Measurements from ENCODE around the gene CD101.

CD101 gene

GRCh38 chr1:117014209-117014608 lies 12.6 kb downstream of the CD101 start:
- FAIRE-seq = no peak
- DNase-seq (ENCODE audit: insufficient read length, low spot score) = no peak

GRCh38 chr1:117015724-117016123 lies 14.2 kb downstream of the CD101 start:
- FAIRE-seq (no peak), DNase-seq (ENCODE audit: insufficient read length, low spot score) (no peak)

DNA sequence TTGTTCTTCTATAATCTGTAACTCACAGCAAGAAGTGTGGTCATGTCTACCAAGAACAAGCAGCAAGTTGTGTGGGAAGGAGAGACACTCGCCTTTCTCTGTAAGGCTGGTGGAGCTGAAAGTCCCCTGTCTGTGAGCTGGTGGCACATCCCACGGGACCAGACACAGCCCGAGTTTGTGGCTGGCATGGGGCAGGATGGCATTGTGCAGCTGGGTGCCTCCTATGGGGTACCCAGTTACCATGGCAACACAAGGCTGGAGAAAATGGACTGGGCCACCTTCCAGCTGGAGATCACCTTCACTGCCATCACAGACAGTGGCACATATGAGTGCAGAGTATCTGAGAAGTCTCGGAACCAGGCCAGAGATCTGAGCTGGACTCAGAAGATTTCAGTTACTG lies 15.5 kb downstream of the CD101 start:
- no peak for DNase-seq (ENCODE audit: insufficient read length, low spot score)
- no peak for FAIRE-seq

GRCh38 chr1:117017648-117018047 lies 16.1 kb downstream of the CD101 start:
- FAIRE-seq = no peak
- DNase-seq (ENCODE audit: insufficient read length, low spot score) = no peak

DNA sequence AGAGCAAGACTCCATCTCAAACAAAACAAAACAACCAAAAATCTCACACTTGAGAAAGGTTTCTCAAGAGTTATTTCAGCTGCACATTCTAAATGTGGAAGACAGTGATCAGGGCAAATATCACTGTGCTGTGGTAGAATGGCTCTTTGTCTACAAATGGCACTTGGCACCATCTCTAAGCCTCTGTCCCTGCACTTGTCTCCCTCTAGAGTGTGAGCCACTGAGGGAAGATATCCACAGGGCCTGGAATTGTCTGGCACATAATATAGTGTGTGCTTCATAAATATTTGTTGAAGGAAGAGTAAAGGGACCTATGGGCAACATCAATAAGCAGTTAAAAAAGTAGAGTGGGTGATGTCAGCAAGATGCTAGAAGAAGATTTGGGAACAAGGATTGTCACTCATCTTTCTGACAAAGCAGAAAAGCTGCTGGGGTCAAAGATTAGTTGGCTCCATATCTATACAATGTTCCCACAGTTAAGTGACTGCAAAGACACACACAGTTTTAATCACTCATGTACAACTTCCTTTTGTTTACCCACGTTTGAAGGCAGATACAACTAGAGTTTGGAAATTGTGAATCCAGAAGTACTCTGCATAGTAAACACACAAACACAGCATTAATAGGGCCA lies 19.1 kb downstream of the CD101 start:
- no peak for FAIRE-seq
- no peak for DNase-seq (ENCODE audit: insufficient read length, low spot score)

GRCh38 chr1:117022114-117022513 lies 20.6 kb downstream of the CD101 start:
- FAIRE-seq = no peak
- DNase-seq (ENCODE audit: insufficient read length, low spot score) = no peak

- no peak for DNase-seq (ENCODE audit: insufficient read length, low spot score)
- no peak for FAIRE-seq
These were observed 24.0 kb downstream of the CD101 start for GRCh38 chr1:117025568-117025967.

DNA sequence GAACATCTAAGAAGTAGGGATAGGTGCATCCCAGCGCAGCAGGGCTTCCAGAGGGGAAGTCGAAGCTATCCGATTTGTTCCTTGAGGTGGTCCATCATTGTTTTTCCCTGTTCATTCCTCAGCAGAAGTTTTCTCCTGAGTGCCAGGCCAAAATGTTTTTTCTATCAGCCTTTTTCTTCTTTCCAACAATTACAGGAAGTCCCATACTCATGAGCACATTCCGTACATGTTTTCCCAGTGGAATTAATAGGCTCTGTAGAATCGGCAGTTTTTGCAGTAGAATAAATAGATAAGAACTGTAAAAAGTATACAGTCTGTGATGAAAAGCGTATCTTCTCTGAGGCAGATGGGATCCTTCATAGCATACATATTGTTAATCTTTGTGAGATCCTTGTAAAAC lies 24.8 kb downstream of the CD101 start:
- DNase-seq (ENCODE audit: insufficient read length, low spot score) (no peak), FAIRE-seq (no peak)

GRCh38 chr1:117029685-117030084 lies 28.1 kb downstream of the CD101 start:
- FAIRE-seq (no peak), DNase-seq (ENCODE audit: insufficient read length, low spot score) (no peak)

DNA sequence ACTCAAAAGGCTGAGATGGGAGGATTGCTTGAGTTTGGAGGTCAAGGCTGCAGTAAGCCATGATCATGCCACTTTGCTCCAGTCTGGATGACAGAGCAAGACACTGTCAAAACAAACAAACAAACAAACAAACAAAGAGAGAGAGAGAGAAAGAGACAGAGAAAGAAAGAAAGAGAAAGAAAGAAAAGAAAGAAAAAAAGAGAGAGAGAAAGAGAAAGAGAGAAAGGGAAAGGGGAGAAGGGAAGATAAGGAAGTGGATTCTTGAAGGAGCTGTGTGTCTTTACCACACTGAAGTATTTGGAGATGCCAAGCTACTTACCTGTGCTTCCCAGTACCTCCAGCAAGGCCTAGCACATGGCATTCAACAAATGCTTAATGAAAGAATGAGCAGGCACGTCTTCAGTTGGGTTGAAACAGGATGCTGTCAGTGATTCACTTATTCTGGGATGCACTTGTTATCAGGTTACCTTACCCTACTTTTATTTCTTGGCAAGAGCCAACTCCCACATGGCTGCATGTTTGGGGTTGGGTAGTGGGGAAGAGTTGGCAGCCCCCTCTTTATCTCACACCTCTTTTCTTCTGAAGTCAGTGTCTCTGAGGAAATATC lies 28.8 kb downstream of the CD101 start:
- DNase-seq (ENCODE audit: insufficient read length, low spot score) (no peak), FAIRE-seq (no peak)

DNA sequence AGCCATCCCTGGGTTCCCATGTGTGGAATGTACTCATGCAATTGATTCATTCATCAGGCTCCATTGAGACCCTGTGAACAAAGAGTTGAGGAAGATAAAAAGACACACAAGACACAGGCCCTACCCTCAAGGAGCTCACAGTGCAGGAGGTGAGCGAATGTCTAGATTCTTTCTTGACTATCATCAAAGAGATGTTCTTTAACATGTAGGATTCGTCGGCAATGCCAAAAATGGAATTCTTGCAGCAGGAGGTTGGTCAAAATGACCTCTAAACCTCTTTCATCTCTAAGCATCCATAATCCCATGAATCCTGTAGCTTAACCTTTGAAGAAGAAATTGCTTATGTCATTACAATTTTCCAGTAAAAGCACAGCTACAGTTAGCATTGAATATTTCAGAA lies 30.7 kb downstream of the CD101 start:
- FAIRE-seq = no peak
- no peak for DNase-seq (ENCODE audit: insufficient read length, low spot score)

GRCh38 chr1:117032681-117033539 lies 31.4 kb downstream of the CD101 start:
- DNase-seq (ENCODE audit: insufficient read length, low spot score) (no peak), FAIRE-seq (no peak)

DNA sequence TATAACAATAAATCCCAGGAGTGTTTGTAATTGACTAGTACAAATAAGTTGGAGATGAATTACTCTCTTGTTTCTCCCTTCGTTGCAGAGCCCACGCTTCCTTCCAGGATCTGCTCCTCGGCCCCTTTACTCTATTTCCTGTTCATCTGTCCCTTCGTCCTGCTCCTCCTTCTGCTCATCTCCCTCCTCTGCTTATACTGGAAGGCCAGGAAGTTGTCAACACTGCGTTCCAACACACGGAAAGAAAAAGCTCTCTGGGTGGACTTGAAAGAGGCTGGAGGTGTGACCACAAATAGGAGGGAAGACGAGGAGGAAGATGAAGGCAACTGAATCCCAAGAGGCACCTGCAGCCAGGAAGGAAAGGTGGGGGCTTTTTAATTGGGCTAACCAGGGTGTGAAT lies 32.2 kb downstream of the CD101 start:
- no peak for DNase-seq (ENCODE audit: insufficient read length, low spot score)
- FAIRE-seq = no peak

DNA sequence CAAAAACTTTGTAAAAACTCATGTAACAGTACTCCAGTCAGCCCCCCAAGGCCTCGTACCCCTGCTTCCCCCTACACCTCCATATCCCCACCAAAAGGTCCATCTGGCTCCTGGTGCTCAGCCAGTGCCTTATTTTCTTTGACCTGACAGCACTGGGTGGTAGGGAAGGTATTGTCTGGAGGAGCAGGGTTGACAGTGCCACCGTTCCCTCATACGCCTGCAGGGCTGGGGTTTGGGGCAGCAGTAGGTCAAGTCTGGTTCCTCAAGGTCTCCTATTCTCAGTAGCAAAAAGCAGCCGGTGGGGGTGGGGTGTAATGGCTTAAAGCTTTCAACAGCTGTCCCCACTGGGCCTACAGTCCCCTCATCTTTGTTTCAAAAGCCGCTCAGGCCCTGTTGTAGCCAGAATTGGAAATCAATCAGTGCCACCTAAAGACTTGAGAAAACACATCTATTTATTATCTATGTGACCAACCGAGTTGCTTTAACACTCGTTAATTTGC lies 33.3 kb downstream of the CD101 start:
- FAIRE-seq (no peak), DNase-seq (ENCODE audit: insufficient read length, low spot score) (no peak)

- FAIRE-seq (no peak), DNase-seq (ENCODE audit: insufficient read length, low spot score) (no peak)
These were observed 34.5 kb downstream of the CD101 start for GRCh38 chr1:117036018-117036461.

- DNase-seq (ENCODE audit: insufficient read length, low spot score) (no peak), FAIRE-seq (no peak)
These were observed 36.2 kb downstream of the CD101 start for GRCh38 chr1:117037802-117038201.

- no peak for FAIRE-seq
- no peak for DNase-seq (ENCODE audit: insufficient read length, low spot score)
These were observed 36.7 kb downstream of the CD101 start for GRCh38 chr1:117038236-117038635.

DNA sequence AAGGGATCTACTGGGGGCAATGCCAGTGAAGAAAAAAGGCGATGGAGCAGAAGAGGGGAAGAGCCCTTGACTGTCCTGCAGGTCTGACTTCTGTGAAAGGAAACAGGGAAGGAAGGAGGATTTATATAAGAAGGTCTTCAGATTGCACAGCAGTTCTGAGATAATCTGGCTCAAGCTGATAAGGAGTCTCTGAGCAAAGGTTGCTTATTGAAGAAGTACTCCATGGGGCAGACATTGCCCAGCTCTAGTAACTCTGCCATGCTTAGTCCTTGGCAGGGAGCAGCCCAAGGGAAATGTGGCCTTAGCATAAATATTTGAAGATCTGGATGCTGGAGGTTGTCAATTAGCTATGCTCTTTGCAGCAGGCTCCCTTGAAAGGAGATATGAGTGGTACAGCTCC lies 42.7 kb downstream of the CD101 start:
- FAIRE-seq (no peak), DNase-seq (ENCODE audit: insufficient read length, low spot score) (no peak)

DNA sequence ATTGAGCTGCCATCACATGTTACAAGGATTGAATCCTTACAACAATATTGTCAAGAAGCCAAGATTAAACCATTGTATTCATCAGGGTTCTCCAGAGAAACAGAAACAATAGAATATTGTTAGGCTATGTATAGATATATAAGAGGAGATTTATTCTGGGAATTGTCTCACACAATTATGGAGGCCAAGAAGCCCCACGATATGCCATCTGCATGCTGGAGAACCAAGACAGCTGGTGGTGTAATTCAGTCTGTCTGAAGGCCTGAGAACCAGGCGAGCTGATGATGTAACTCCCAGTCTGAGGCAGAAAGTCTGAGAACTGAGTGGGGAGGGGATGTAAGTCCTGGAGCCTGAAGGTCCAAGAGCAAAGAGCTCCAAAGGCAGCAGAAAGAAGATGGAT lies 44.1 kb downstream of the CD101 start:
- no peak for DNase-seq (ENCODE audit: insufficient read length, low spot score)
- no peak for FAIRE-seq

DNA sequence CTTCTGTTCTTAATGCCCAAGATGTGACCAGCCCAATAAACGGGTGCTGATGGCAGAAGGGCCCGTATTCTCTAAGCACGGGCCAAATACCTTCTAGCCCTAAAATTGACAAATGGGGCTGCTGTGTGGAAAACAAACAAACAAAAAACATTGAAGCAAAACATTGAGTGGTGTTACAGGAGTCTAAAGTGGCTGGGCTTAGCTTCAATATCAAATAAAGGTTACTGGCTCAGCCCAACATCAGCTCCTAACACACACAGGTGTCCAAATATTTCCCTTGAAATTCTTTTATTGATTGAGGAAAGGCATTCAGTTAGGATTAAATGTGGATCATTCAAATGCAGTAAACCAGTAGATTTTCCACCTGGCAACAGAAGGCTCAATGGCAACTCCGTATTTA lies 45.2 kb downstream of the CD101 start:
- FAIRE-seq = no peak
- DNase-seq (ENCODE audit: insufficient read length, low spot score) = no peak

DNA sequence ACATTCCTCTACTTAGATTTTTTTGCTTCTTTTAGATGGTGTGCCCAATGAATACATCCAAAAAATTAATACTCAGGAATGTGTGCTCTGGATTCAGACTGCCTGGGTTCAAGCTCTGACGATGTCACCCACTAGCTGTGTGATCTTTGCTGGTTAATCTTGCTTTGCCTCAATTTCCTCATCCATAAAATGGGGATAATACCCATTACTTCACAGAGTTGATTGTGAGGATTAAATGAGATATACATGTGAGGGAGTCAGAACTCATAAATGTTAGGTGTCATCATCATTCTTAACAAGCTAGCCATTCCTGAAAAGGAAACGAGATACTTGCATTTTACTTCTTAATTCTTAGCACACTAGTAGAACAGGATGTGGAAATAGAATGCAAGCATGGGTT lies 45.7 kb downstream of the CD101 start:
- DNase-seq (ENCODE audit: insufficient read length, low spot score) (no peak), FAIRE-seq (no peak)

GRCh38 chr1:117049857-117050256 lies 48.3 kb downstream of the CD101 start:
- no peak for FAIRE-seq
- DNase-seq (ENCODE audit: insufficient read length, low spot score) = no peak
